HG03469 (cell line): ENCODE data around the gene CDHR1.
"Not testable (repeated sequence)": the region's sequence is repeated elsewhere in the genome, so short reads cannot be mapped to it uniquely, and the experiment has no call there.

ENCODE experiments used
- ATAC-seq: cut with Tn5 transposase; IDR thresholded peaks from one replicate; pipeline ENCODE4 v1.9.1; 2021; ENCODE audit warnings: mild to moderate bottlenecking, moderate library complexity, moderate number of reproducible peaks; ENCODE audit not compliant: unreplicated experiment

CDHR1 gene

GRCh38 chr10:84194424-84195043 lies at the start of gene CDHR1:
Gene CDHR1, plus strand, starts transcription at chr10:84194537. Its CDS starts 224 bp downstream, at chr10:84194761.
- no peak for ATAC-seq

- ATAC-seq, result no peak
These were observed 47.0 kb upstream of the CDHR1 start for GRCh38 chr10:84147347-84147746.

- ATAC-seq, result not testable (repeated sequence)
These were observed 46.2 kb upstream of the CDHR1 start for GRCh38 chr10:84148006-84148597.

- no peak for ATAC-seq
These were observed 44.5 kb upstream of the CDHR1 start for GRCh38 chr10:84149854-84150253.

- ATAC-seq, result no peak
These were observed 41.6 kb upstream of the CDHR1 start for GRCh38 chr10:84152769-84153168.

GRCh38 chr10:84155521-84155920 lies 38.8 kb upstream of the CDHR1 start:
- no peak for ATAC-seq

- ATAC-seq, result no peak
These were observed 38.3 kb upstream of the CDHR1 start for GRCh38 chr10:84156009-84156408.

GRCh38 chr10:84156768-84157167 lies 37.6 kb upstream of the CDHR1 start:
- peak; percentile 59 for ATAC-seq

- ATAC-seq, result no peak
These were observed 36.3 kb upstream of the CDHR1 start for GRCh38 chr10:84158061-84158460.

GRCh38 chr10:84158550-84158949 lies 35.8 kb upstream of the CDHR1 start:
- ATAC-seq, result no peak

- no peak for ATAC-seq
These were observed 35.2 kb upstream of the CDHR1 start for GRCh38 chr10:84159076-84159685.

- ATAC-seq, result no peak
These were observed 33.5 kb upstream of the CDHR1 start for GRCh38 chr10:84160663-84161362.

- ATAC-seq, result no peak
These were observed 30.3 kb upstream of the CDHR1 start for GRCh38 chr10:84163996-84164395.

GRCh38 chr10:84164442-84164841 lies 29.9 kb upstream of the CDHR1 start:
- ATAC-seq, result no peak

GRCh38 chr10:84166620-84167288 lies 27.6 kb upstream of the CDHR1 start:
- no peak for ATAC-seq

- not testable (repeated sequence) for ATAC-seq
These were observed 27.1 kb upstream of the CDHR1 start for GRCh38 chr10:84167289-84167653.

GRCh38 chr10:84168382-84168781 lies 26.0 kb upstream of the CDHR1 start:
- ATAC-seq, result not testable (repeated sequence)

- not testable (repeated sequence) for ATAC-seq
These were observed 23.1 kb upstream of the CDHR1 start for GRCh38 chr10:84171237-84171636.

- peak; percentile 27 for ATAC-seq
These were observed 22.5 kb upstream of the CDHR1 start for GRCh38 chr10:84171700-84172466.
